Measurements from ENCODE around the gene OR51B6. TPM values are rescaled to one million over a fixed set of nuclear protein-coding genes. Genes with fewer than 3 reads are reported as not detected.
"Not testable (repeated sequence)": the region's sequence is repeated elsewhere in the genome, so short reads cannot be mapped to it uniquely, and the experiment has no call there.

Gene OR51B6
- total and polyA plus RNA-seq, 2 experiments from 2014 or later: not detected

GRCh38 chr11:5363679-5364078, 12.4 kb downstream of the OR51B6 start:
- Histone ChIP-seq H3K36me3 (replicated peaks; ENCODE audit: insufficient read depth, low read depth) (no peaks in the 10 kb centered on the region), H3K4me3 (no peak overlapping the region), H3K9me2 (replicated peaks; ENCODE audit: insufficient read depth) (no peaks in the 10 kb centered on the region), H3K4me1 (ENCODE audit: insufficient read depth) (no peaks in the 10 kb centered on the region), H3K9me3 (ENCODE audit: low read depth) (no peaks in the 10 kb centered on the region), H3K4me2 (no peak overlapping the region), H3K27me3 (no peaks in the 10 kb centered on the region), H3K27ac (no peak overlapping the region), H2AFZ (no peak overlapping the region), H4K20me1 (ENCODE audit: insufficient read depth, poor library complexity, severe bottlenecking) (no peaks in the 10 kb centered on the region), H3K79me2 (no peaks in the 10 kb centered on the region)
- 100% methylated on average over 1 of the region's 1 CpG for WGBS (ENCODE audit: low lambda C conversion rate, missing lambda C conversion rate)
- DNase-seq (ENCODE audit: low spot score): no peak
- TF ChIP-seq CTCF (IDR thresholded peaks at IDR 0.05; ENCODE audit: poor library complexity) (no peak), EZH2phosphoT487 (IDR thresholded peaks at IDR 0.05; ENCODE audit: low read depth, severe bottlenecking, unreplicated experiment) (no peak), EZH2 (IDR thresholded peaks at IDR 0.05; ENCODE audit: borderline replicate concordance) (no peak)

GRCh38 chr11:5364214-5364613, 12.9 kb downstream of the OR51B6 start:
- H3K9me2 ChIP-seq (replicated peaks; ENCODE audit: insufficient read depth): no peaks in the 10 kb centered on the region
- no peaks in the 10 kb centered on the region for H3K4me1 ChIP-seq (ENCODE audit: insufficient read depth)
- WGBS (ENCODE audit: low lambda C conversion rate, missing lambda C conversion rate): 65% methylated on average over 1 of the region's 2 CpGs
- H3K36me3 ChIP-seq (replicated peaks; ENCODE audit: insufficient read depth, low read depth): no peaks in the 10 kb centered on the region
- no peak overlapping the region for H3K4me3 ChIP-seq
- H3K27ac ChIP-seq: no peak overlapping the region
- no peaks in the 10 kb centered on the region for H3K27me3 ChIP-seq
- H2AFZ ChIP-seq: no peak overlapping the region
- no peaks in the 10 kb centered on the region for H4K20me1 ChIP-seq (ENCODE audit: insufficient read depth, poor library complexity, severe bottlenecking)
- no peak for TF ChIP-seq EZH2phosphoT487 (IDR thresholded peaks at IDR 0.05; ENCODE audit: low read depth, severe bottlenecking, unreplicated experiment)
- TF ChIP-seq CTCF (IDR thresholded peaks at IDR 0.05; ENCODE audit: poor library complexity): no peak
- no peak for TF ChIP-seq EZH2 (IDR thresholded peaks at IDR 0.05; ENCODE audit: borderline replicate concordance)
- no peak overlapping the region for H3K4me2 ChIP-seq
- DNase-seq (ENCODE audit: low spot score): no peak
- H3K79me2 ChIP-seq: no peaks in the 10 kb centered on the region
- H3K9me3 ChIP-seq (ENCODE audit: low read depth): no peaks in the 10 kb centered on the region

GRCh38 chr11:5366365-5366764, 15.1 kb downstream of the OR51B6 start:
- H3K4me2 ChIP-seq; H3K36me3 ChIP-seq (replicated peaks; ENCODE audit: insufficient read depth, low read depth); H2AFZ ChIP-seq; H3K4me3 ChIP-seq; H3K27me3 ChIP-seq; H3K9me2 ChIP-seq (replicated peaks; ENCODE audit: insufficient read depth); H3K79me2 ChIP-seq; H4K20me1 ChIP-seq (ENCODE audit: insufficient read depth, poor library complexity, severe bottlenecking); H3K27ac ChIP-seq; DNase-seq (ENCODE audit: low spot score); H3K9me3 ChIP-seq (ENCODE audit: low read depth); H3K4me1 ChIP-seq (ENCODE audit: insufficient read depth): not testable (repeated sequence)
- 83% methylated on average over 6 of the region's 6 CpGs for WGBS (ENCODE audit: low lambda C conversion rate, missing lambda C conversion rate)

- H3K79me2 ChIP-seq: no peaks in the 10 kb centered on the region
- H3K9me3 ChIP-seq (ENCODE audit: low read depth): no peaks in the 10 kb centered on the region
- DNase-seq (ENCODE audit: low spot score): no peak
- 0% methylated on average over 1 of the region's 1 CpG for WGBS (ENCODE audit: low lambda C conversion rate, missing lambda C conversion rate)
- TF ChIP-seq EZH2 (IDR thresholded peaks at IDR 0.05; ENCODE audit: borderline replicate concordance) (no peak), EZH2phosphoT487 (IDR thresholded peaks at IDR 0.05; ENCODE audit: low read depth, severe bottlenecking, unreplicated experiment) (no peak), CTCF (IDR thresholded peaks at IDR 0.05; ENCODE audit: poor library complexity) (no peak)
- no peaks in the 10 kb centered on the region for H3K4me1 ChIP-seq (ENCODE audit: insufficient read depth)
- no peak overlapping the region for H2AFZ ChIP-seq
- H3K4me2 ChIP-seq: no peak overlapping the region
- H3K4me3 ChIP-seq: no peak overlapping the region
- H3K9me2 ChIP-seq (replicated peaks; ENCODE audit: insufficient read depth): no peaks in the 10 kb centered on the region
- H3K27ac ChIP-seq: no peak overlapping the region
- no peaks in the 10 kb centered on the region for H3K27me3 ChIP-seq
- H4K20me1 ChIP-seq (ENCODE audit: insufficient read depth, poor library complexity, severe bottlenecking): no peaks in the 10 kb centered on the region
- no peaks in the 10 kb centered on the region for H3K36me3 ChIP-seq (replicated peaks; ENCODE audit: insufficient read depth, low read depth)
These were observed 15.5 kb downstream of the OR51B6 start for GRCh38 chr11:5366856-5367255.

Measured in hepatocyte (in vitro differentiated cells).